Skeletal muscle satellite cell (primary cell): ENCODE data around the gene SLC49A3.

ENCODE experiments used
- H3K27me3 ChIP-seq: 2 replicates; pipeline ENCODE4 v1.7.0; 2013; ENCODE audit warnings: low read length; ENCODE audit not compliant: control insufficient read depth, insufficient read depth
- H3K36me3 ChIP-seq: 2 replicates; pipeline ENCODE4 v1.7.0; 2013; ENCODE audit warnings: mild to moderate bottlenecking, control low read depth, low read length; ENCODE audit not compliant: insufficient read depth
- H3K4me1 ChIP-seq: 2 replicates; pipeline ENCODE4 v1.7.0; 2013; ENCODE audit warnings: low read length; ENCODE audit not compliant: control insufficient read depth, insufficient read depth
- H3K4me2 ChIP-seq: 2 replicates; pipeline ENCODE4 v1.7.0; 2013; ENCODE audit warnings: mild to moderate bottlenecking, low read length
- H3K4me3 ChIP-seq: 2 replicates; pipeline ENCODE4 v1.7.0; 2013; ENCODE audit warnings: low read length
- H3K9ac ChIP-seq: 2 replicates; pipeline ENCODE4 v1.7.0; 2013; ENCODE audit warnings: mild to moderate bottlenecking, low read depth, low read length, moderate library complexity
- H3K9me3 ChIP-seq: replicated peaks from 2 replicates; pipeline ENCODE4 v1.7.0; 2013; ENCODE audit warnings: mild to moderate bottlenecking, control low read depth, low read length

SLC49A3 gene

DNA sequence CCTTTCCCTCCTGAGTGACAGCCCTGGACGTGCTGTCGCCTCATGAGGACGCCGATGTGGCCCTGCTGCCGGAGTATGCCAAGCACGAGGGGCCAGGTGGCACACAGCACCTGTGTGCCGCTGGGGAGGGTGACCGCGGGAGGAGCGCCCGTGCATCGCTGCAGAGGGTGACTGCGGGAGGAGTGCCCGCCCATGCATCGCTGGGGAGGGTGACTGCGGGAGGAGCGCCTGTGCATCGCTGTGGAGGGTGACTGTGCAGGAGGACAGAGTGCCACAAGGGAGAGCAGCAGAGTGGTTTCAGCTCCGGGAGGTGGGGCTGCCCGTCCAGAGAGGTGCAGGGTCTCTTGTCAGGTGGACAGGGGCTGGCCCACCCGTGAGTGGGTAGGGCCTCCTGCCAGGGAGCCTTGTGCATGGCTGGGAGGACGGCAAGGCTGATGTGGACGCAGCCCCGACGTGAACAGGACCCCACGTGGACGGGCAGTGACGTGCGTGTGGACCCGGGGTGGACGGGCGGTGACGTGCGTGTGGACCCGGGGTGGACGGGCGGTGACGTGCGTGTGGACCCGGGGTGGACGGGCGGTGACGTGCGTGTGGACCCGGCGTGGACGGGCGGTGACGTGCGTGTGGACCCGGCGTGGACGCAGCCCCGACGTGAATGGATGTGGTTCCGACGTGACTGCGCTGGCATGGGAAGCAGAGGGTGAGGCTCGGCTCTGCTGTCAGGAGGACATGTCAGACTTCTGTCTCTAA, 31.3 kb upstream of the SLC49A3 start:
- H3K4me1 ChIP-seq = peaks cover 39% of the 10 kb centered on the region
- H3K9ac ChIP-seq = peak overlapping the region; percentile 48
- peaks cover 6% of the 10 kb centered on the region for H3K36me3 ChIP-seq
- peak overlapping the region; percentile 73 for H3K4me2 ChIP-seq
- no peaks in the 10 kb centered on the region for H3K27me3 ChIP-seq
- no peak overlapping the region for H3K4me3 ChIP-seq
- H3K9me3 ChIP-seq = no peaks in the 10 kb centered on the region

GRCh38 chr4:718460-718859, 29.5 kb upstream of the SLC49A3 start:
- no peak overlapping the region for H3K4me2 ChIP-seq
- H3K9ac ChIP-seq = no peak overlapping the region
- no peaks in the 10 kb centered on the region for H3K27me3 ChIP-seq
- H3K9me3 ChIP-seq = no peaks in the 10 kb centered on the region
- no peak overlapping the region for H3K4me3 ChIP-seq
- H3K36me3 ChIP-seq = peaks cover 15% of the 10 kb centered on the region
- H3K4me1 ChIP-seq = peaks cover 29% of the 10 kb centered on the region

DNA sequence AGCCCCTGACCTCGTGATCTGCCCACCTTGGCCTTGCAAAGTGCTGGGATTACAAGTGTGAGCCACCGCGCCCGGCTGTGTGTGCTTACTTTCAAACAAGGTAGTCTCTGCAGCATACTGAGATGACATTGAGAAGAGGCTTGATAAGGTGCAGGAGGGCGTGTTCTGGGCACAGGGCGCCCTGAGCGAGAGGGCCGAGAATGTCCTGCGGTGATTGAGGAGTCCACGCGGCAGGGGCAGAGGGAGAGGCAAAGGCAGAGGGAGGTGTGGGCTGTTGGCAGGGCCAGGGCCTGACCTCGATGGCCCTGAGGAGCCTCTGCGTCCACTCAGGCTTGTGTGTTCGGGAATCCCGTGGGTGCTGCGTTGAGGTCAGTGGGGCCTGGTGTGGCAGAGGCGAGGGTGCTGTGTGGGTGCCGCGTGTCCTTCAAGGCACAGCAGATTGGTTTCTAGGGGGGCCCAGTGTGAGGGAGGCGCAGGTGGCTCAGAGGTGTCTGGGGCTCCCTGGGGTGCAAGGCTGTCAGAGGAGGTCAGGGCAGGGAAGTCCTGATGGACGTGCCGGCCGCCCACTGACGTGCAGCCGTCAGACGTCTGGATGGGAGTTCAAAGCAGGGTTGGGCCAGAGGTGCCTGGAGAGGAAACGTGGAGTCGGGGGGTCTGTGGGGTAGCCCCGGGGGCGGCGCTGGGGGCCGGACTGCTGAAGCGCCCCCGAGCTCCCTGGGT, 28.8 kb upstream of the SLC49A3 start:
- no peak overlapping the region for H3K4me2 ChIP-seq
- H3K9ac ChIP-seq = no peak overlapping the region
- H3K9me3 ChIP-seq = no peaks in the 10 kb centered on the region
- no peak overlapping the region for H3K4me3 ChIP-seq
- H3K36me3 ChIP-seq = peaks cover 10% of the 10 kb centered on the region
- no peaks in the 10 kb centered on the region for H3K27me3 ChIP-seq
- peaks cover 24% of the 10 kb centered on the region for H3K4me1 ChIP-seq

DNA sequence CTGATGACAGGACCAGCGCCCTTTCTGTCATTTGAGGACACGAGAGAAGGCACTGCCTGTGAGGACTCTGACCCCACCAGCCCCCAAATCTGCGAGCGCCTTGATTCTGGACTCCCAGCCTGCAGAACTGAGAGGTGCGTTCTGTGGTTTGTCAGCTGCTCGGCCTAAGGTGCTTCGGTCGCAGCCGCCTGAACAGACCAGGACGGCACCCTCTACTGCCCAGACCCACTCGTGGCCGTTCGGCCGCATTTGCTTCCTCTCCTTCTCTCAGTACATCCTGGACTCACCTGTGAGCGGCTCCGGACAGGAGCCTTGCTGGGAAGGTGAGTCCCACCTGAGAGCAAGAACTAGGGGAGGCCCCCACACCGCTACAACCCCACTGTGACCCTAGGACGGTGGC, 25.1 kb upstream of the SLC49A3 start:
- H3K4me1 ChIP-seq = peaks cover 9% of the 10 kb centered on the region
- H3K9ac ChIP-seq = no peak overlapping the region
- no peak overlapping the region for H3K4me2 ChIP-seq
- no peak overlapping the region for H3K4me3 ChIP-seq
- H3K27me3 ChIP-seq = no peaks in the 10 kb centered on the region
- no peaks in the 10 kb centered on the region for H3K9me3 ChIP-seq
- peaks cover 10% of the 10 kb centered on the region for H3K36me3 ChIP-seq

DNA sequence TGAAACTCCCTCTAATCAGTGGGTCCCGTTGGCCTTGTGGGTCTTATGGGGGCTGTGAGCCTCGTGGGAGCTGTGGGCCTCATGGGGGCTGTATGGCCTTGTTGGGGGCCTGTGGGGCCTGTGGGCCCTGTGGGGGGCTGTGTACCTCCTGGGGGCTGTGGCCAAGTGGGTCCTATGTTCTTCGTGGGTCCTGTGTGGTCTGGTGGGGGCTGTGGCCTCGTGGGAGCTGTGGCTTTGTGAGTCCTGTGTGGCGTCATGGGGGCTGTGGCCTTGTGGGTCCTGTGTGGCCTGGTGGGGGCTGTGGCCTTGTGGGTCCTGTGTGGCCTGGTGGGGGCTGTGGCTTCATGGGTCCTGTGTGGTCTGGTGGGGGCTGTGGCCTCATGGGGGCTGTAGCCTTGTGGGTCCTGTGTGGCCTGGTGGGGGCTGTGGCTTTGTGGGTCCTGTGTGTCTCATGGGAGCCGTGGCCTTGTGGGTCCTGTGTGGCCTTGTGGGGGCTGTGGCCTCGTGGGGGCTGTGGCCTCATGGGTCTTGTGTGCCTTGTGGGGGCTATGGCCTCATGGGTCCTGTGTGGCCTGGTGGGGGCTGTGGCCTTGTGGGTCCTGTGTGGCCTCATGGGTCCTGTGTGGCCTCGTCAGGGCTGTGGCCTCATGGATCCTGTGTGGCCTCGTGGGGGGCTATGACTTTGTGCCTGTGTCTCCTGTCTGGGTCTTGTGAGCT, 24.1 kb upstream of the SLC49A3 start:
- H3K4me2 ChIP-seq = no peak overlapping the region
- no peaks in the 10 kb centered on the region for H3K9me3 ChIP-seq
- H3K4me3 ChIP-seq = no peak overlapping the region
- H3K4me1 ChIP-seq = peaks cover 16% of the 10 kb centered on the region
- peaks cover 10% of the 10 kb centered on the region for H3K36me3 ChIP-seq
- H3K27me3 ChIP-seq = no peaks in the 10 kb centered on the region
- no peak overlapping the region for H3K9ac ChIP-seq

DNA sequence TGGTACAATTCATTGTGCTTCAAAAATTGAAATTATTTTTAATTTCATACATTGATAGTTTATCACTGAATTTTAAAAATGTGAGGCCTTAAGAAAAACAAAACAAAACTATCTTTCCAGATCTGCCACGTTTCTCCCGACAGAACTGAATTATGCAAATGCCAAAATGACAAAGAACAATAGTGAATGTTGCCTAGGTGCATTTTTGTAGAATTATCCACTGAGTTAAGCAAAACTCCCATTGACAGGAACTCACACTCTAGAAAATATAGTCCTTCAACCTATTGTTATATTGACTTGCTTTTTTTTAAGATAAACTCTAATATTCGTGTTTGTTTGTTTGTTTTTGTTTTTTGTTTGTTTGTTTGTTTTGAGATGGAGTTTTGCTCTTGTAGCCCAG, 23.1 kb upstream of the SLC49A3 start:
- H3K4me1 ChIP-seq = peaks cover 21% of the 10 kb centered on the region
- peaks cover 10% of the 10 kb centered on the region for H3K36me3 ChIP-seq

DNA sequence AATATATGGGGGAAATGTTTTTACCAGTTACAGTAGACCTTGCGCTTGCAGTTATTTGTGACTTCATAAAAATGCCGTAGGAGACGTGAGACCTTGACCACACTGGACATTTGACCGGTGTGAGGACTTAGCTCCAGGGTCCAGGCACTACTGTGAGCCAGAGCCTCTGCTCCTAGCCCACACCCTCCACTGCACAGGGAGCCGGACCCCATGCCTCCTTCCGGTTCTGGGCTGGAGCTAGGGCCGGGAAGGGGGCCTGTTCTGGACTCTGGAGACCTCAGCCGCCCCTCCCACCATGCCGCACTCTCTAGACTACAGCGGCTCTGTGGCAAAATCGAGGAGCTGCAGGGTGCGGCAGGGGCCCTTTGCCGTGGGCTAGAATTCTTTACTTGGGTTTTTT, 22.0 kb upstream of the SLC49A3 start:
- H3K4me3 ChIP-seq = no peak overlapping the region
- H3K27me3 ChIP-seq = no peaks in the 10 kb centered on the region
- peaks cover 25% of the 10 kb centered on the region for H3K4me1 ChIP-seq
- peak overlapping the region; percentile 39 for H3K9ac ChIP-seq
- peak overlapping the region; percentile 70 for H3K4me2 ChIP-seq
- H3K9me3 ChIP-seq = no peaks in the 10 kb centered on the region
- H3K36me3 ChIP-seq = peaks cover 10% of the 10 kb centered on the region

More for the DNA sequence above, 23.1 kb upstream of the SLC49A3 start:
- H3K4me2 ChIP-seq = no peak overlapping the region
- H3K27me3 ChIP-seq = no peaks in the 10 kb centered on the region
- H3K4me3 ChIP-seq = no peak overlapping the region
- no peaks in the 10 kb centered on the region for H3K9me3 ChIP-seq
- no peak overlapping the region for H3K9ac ChIP-seq

- Histone ChIP-seq H3K4me2 (peak overlapping the region; percentile 70), H3K9me3 (no peaks in the 10 kb centered on the region), H3K36me3 (peaks cover 10% of the 10 kb centered on the region), H3K4me3 (peak overlapping the region; percentile 36), H3K27me3 (no peaks in the 10 kb centered on the region), H3K4me1 (peaks cover 27% of the 10 kb centered on the region), H3K9ac (peak overlapping the region; percentile 39)
Measured at GRCh38 chr4:710116-710515, 21.2 kb upstream of the SLC49A3 start.

- Histone ChIP-seq H3K36me3 (peaks cover 5% of the 10 kb centered on the region), H3K27me3 (no peaks in the 10 kb centered on the region), H3K9ac (no peak overlapping the region), H3K9me3 (no peaks in the 10 kb centered on the region), H3K4me1 (peaks cover 28% of the 10 kb centered on the region), H3K4me2 (peak overlapping the region; percentile 70), H3K4me3 (no peak overlapping the region)
Measured at GRCh38 chr4:709348-709747, 20.4 kb upstream of the SLC49A3 start.

DNA sequence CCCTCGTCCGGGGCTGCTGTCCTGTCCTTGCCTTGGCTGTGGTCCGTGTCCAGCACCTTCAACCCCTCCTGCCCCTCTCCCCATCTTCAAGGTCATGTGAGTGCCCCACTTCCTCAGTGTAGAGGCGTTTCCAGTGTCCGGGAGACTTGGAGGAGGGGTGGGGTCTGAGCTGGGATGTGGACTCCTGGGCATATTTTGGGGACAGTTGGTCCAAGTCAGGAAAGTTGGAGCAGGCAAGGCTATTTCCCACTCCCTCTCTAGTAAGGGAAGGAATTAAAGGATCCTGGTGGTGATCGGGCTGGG, 19.6 kb upstream of the SLC49A3 start:
- peak overlapping the region; percentile 39 for H3K4me3 ChIP-seq

DNA sequence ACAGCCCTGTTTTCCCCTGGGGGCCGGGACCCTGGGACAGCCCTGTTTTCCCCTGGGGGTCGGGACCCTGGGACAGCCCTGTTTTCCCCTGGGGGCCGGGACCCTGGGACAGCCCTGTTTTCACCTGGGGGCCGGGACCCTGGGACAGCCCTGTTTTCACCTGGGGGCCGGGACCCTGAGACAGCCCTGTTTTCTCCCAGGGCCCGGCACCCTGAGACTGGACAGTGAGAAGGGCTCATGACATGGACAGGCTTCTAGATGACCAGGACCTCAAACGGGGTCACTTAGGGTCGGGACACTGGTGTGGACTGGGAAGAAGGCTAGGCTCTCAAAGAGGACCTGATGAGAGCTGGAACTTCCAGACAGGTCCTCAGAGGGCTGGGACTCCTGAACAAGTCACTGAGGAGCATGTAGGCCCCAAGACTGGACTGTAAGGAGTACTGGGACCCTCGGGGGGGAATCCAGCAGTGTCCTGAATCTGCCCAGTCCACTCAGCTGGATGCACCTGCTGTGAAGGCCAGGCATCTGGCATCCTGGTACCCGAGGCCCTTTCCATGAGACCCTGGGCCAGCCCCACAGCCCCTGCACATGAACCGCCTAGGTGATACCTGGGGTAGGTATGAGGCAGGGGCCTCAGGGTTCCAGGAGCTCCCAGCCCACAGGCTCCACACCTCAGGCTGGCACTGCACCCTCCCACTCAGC, 19.1 kb upstream of the SLC49A3 start:
- Histone ChIP-seq H3K9me3 (no peaks in the 10 kb centered on the region), H3K27me3 (peaks cover 3% of the 10 kb centered on the region), H3K4me2 (peak overlapping the region; percentile 66), H3K4me3 (peak overlapping the region; percentile 39), H3K4me1 (peaks cover 28% of the 10 kb centered on the region), H3K36me3 (no peaks in the 10 kb centered on the region), H3K9ac (no peak overlapping the region)

More for the DNA sequence above, 19.6 kb upstream of the SLC49A3 start:
- H3K9ac ChIP-seq = no peak overlapping the region
- peaks cover 28% of the 10 kb centered on the region for H3K4me1 ChIP-seq
- peak overlapping the region; percentile 66 for H3K4me2 ChIP-seq
- no peaks in the 10 kb centered on the region for H3K36me3 ChIP-seq
- H3K9me3 ChIP-seq = no peaks in the 10 kb centered on the region
- H3K27me3 ChIP-seq = no peaks in the 10 kb centered on the region
